Measurements from ENCODE around the gene TMEM191C. TPM values are rescaled to one million over a fixed set of nuclear protein-coding genes. Genes with fewer than 3 reads are reported as not detected.
"Not testable (repeated sequence)": the region's sequence is repeated elsewhere in the genome, so short reads cannot be mapped to it uniquely, and the experiment has no call there.

TMEM191C gene
- total and polyA plus RNA-seq, 2 of the 4 experiments (the other 2 are of a cell fraction) = 0.36 to 0.75 TPM

DNA sequence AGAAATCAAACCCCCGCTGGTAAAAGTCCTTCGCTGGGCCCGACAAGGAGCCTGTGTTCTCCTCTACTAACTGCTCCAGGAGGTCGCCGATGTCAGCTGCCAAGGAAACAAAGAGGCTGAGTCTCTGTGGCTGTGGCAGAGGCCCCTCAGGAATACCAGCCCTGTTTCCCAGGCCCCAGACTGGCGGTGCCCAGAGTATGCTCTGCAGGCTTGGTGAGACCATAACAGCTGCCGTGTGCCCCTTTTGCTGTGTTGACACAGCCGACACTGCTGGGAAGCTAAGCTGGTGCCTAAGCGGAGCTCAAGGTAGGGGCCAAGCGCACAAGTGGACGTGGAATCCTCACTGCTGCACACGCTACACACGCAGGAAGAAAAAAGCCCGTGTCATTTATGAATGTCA, 16.9 kb downstream of the TMEM191C start:
- H3K79me1 ChIP-seq (ENCODE audit: low read depth in 1 of 2, low read length in 2 of 2); H3K9me3 ChIP-seq (ENCODE audit: control insufficient read depth, insufficient read depth, low read length); H2BK20ac ChIP-seq (ENCODE audit: low read depth, low read length); H3K9ac ChIP-seq (ENCODE audit: low read depth, low read length); H4K5ac ChIP-seq (ENCODE audit: low read depth, low read length); H3K9me1 ChIP-seq (ENCODE audit: insufficient read depth, low read length); H3K27ac ChIP-seq (ENCODE audit: insufficient read depth, low read length); CTCF ChIA-PET; H2BK120ac ChIP-seq (ENCODE audit: low read depth, low read length); H4K91ac ChIP-seq (ENCODE audit: insufficient read depth, low read depth, low read length); dilution Hi-C loops (cut with HindIII; ENCODE audit: low sequenced_read_pairs, unreplicated experiment); H2AFZ ChIP-seq (replicated peaks; ENCODE audit: low read length, poor library complexity); H3K14ac ChIP-seq (replicated peaks; ENCODE audit: low read depth, low read length); H3K36me3 ChIP-seq (ENCODE audit: control insufficient read depth, insufficient read depth, low read length); H3K4me3 ChIP-seq (ENCODE audit: insufficient read depth, low read depth, low read length); H2AK5ac ChIP-seq (ENCODE audit: low read depth, low read length); H2BK5ac ChIP-seq (ENCODE audit: low read depth, low read length, poor library complexity, severe bottlenecking); H3K56ac ChIP-seq (ENCODE audit: extremely low read depth, insufficient read depth, low read length); H3K4ac ChIP-seq (ENCODE audit: low read depth, low read length); H3K23ac ChIP-seq (ENCODE audit: low read depth, low read length); H4K8ac ChIP-seq (ENCODE audit: low read depth in 2 of 2, low read length in 2 of 2); H3K4me1 ChIP-seq (ENCODE audit: control insufficient read depth, insufficient read depth, low read length); BruUV-seq (replicated peaks); H3K4me2 ChIP-seq (ENCODE audit: low read depth, low read length); ATAC-seq (ENCODE audit: low read depth); POLR2A ChIA-PET (ENCODE audit: unreplicated experiment); H2BK15ac ChIP-seq (ENCODE audit: low read depth, low read length); H2AK9ac ChIP-seq (replicated peaks; ENCODE audit: low read depth, low read length, poor library complexity); H4K20me1 ChIP-seq (ENCODE audit: insufficient read depth, low read length); H3K18ac ChIP-seq (ENCODE audit: low read depth, low read length); in situ Hi-C loops (cut with MboI; ENCODE audit: low sequenced_read_pairs); intact Hi-C loops (cut with micrococcal nuclease); H3K27me3 ChIP-seq (ENCODE audit: control insufficient read depth, insufficient read depth, low read length); DNase-seq: not testable (repeated sequence)
- no CpG with 5 or more reads among the region's 14 CpGs for WGBS, 2 experiments (ENCODE audit: extremely low coverage in 2 of 2, insufficient read length in 1 of 2)

- CTCF ChIA-PET; H3K4me1 ChIP-seq (ENCODE audit: control insufficient read depth, insufficient read depth, low read length); H3K4ac ChIP-seq (ENCODE audit: low read depth, low read length); H3K14ac ChIP-seq (replicated peaks; ENCODE audit: low read depth, low read length); H2BK5ac ChIP-seq (ENCODE audit: low read depth, low read length, poor library complexity, severe bottlenecking); in situ Hi-C loops (cut with MboI; ENCODE audit: low sequenced_read_pairs); H2BK20ac ChIP-seq (ENCODE audit: low read depth, low read length); H4K5ac ChIP-seq (ENCODE audit: low read depth, low read length); BruUV-seq (replicated peaks); H4K20me1 ChIP-seq (ENCODE audit: insufficient read depth, low read length); ATAC-seq (ENCODE audit: low read depth); H3K9me1 ChIP-seq (ENCODE audit: insufficient read depth, low read length); H3K27me3 ChIP-seq (ENCODE audit: control insufficient read depth, insufficient read depth, low read length); H4K91ac ChIP-seq (ENCODE audit: insufficient read depth, low read depth, low read length); H2BK120ac ChIP-seq (ENCODE audit: low read depth, low read length); H3K9me3 ChIP-seq (ENCODE audit: control insufficient read depth, insufficient read depth, low read length); intact Hi-C loops (cut with micrococcal nuclease); dilution Hi-C loops (cut with HindIII; ENCODE audit: low sequenced_read_pairs, unreplicated experiment); H3K23ac ChIP-seq (ENCODE audit: low read depth, low read length); H3K79me1 ChIP-seq (ENCODE audit: low read depth in 1 of 2, low read length in 2 of 2); H2BK15ac ChIP-seq (ENCODE audit: low read depth, low read length); H4K8ac ChIP-seq (ENCODE audit: low read depth in 2 of 2, low read length in 2 of 2); H3K18ac ChIP-seq (ENCODE audit: low read depth, low read length); POLR2A ChIA-PET (ENCODE audit: unreplicated experiment); H3K27ac ChIP-seq (ENCODE audit: insufficient read depth, low read length); H3K9ac ChIP-seq (ENCODE audit: low read depth, low read length); H3K36me3 ChIP-seq (ENCODE audit: control insufficient read depth, insufficient read depth, low read length); H3K4me3 ChIP-seq (ENCODE audit: insufficient read depth, low read depth, low read length); H2AK5ac ChIP-seq (ENCODE audit: low read depth, low read length); H2AK9ac ChIP-seq (replicated peaks; ENCODE audit: low read depth, low read length, poor library complexity); H2AFZ ChIP-seq (replicated peaks; ENCODE audit: low read length, poor library complexity); DNase-seq; H3K4me2 ChIP-seq (ENCODE audit: low read depth, low read length); H3K56ac ChIP-seq (ENCODE audit: extremely low read depth, insufficient read depth, low read length): not testable (repeated sequence)
- no CpG with 5 or more reads among the region's 17 CpGs for WGBS, 2 experiments (ENCODE audit: extremely low coverage in 2 of 2, insufficient read length in 1 of 2)
Measured at GRCh38 chr22:21487723-21488122, 20.5 kb downstream of the TMEM191C start.
